Stomach smooth muscle (tissue), 2 donors: Measurements from ENCODE around the gene PAK6.

Experiments used
- H3K27ac ChIP-seq: one replicate; pipeline ENCODE4 v1.7.0; 2013; ENCODE audit warnings: mild to moderate bottlenecking, low read length, inconsistent platforms
- H3K27me3 ChIP-seq, 2 donors: one replicate each; pipeline ENCODE4 v1.7.0; 2013; ENCODE audit warnings: low read length in 2 of 2; ENCODE audit not compliant: insufficient read depth in 2 of 2, control insufficient read depth in 1 of 2
- H3K36me3 ChIP-seq, 2 donors: one replicate each; pipeline ENCODE4 v1.7.0; 2013; ENCODE audit warnings: low read length in 2 of 2; ENCODE audit not compliant: control insufficient read depth in 2 of 2, insufficient read depth in 2 of 2
- H3K4me1 ChIP-seq: one replicate; pipeline ENCODE4 v1.7.0; 2013; ENCODE audit warnings: low read length; ENCODE audit not compliant: control insufficient read depth, insufficient read depth
- H3K4me3 ChIP-seq, 2 donors: one replicate each; pipeline ENCODE4 v1.7.0; 2013; ENCODE audit warnings: low read length in 2 of 2
- H3K9ac ChIP-seq, 2 donors: one replicate each; pipeline ENCODE4 v1.7.0; 2013; ENCODE audit warnings: low read length in 2 of 2, mild to moderate bottlenecking in 1 of 2
- H3K9me3 ChIP-seq, 2 donors: one replicate each; pipeline ENCODE4 v1.7.0; 2013; ENCODE audit warnings: low read length in 2 of 2; ENCODE audit not compliant: control insufficient read depth in 2 of 2
- donor health status: healthy.
- donor health status: Pancreatic carcinoma.

PAK6 gene

DNA sequence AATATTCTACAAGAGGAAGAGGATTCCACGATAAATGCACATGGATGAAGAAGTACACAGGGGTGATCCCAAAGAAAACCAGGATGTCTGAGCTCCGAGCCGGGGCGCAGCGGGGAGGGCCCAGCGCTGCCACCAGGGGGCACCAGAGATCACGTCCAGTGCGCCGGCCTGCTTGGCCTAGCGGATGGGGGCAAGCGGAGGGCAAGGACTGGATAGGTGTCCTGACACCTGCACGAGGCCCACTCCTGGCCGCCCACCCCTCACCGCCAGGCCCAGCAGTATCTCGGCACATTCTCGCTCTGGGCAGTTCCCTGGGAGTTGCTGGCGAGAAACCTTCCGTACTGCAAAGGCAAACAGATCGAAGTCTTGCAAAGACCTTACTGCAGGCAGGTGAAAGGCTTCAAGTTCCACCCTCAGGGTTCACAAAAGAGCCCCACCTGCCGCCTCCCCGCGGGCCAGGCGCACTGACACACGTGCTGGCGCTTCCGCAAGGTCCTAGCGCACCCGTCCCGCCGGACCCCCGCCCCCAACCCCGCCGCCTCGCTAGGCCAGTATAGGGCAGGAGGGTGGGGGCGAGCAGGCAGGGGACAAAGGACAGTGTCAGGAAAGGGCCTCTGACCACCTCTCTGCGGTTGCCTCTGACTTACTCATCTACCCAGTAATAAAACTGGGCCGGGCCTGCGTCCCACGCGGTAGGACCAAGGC lies 40.7 kb downstream of the PAK6 start:
- H3K4me1 ChIP-seq: peaks cover 37% of the 10 kb centered on the region
- H3K9me3 ChIP-seq: no peaks in the 10 kb centered on the region
- H3K9ac ChIP-seq: no peak overlapping the region
- peaks cover 12 to 49% of the 10 kb centered on the region in 2 donors for H3K27me3 ChIP-seq
- H3K4me3 ChIP-seq: peak overlapping the region in 1 of 2 donors; percentile 29
- no peak overlapping the region for H3K27ac ChIP-seq
- no peaks in the 10 kb centered on the region for H3K36me3 ChIP-seq

DNA sequence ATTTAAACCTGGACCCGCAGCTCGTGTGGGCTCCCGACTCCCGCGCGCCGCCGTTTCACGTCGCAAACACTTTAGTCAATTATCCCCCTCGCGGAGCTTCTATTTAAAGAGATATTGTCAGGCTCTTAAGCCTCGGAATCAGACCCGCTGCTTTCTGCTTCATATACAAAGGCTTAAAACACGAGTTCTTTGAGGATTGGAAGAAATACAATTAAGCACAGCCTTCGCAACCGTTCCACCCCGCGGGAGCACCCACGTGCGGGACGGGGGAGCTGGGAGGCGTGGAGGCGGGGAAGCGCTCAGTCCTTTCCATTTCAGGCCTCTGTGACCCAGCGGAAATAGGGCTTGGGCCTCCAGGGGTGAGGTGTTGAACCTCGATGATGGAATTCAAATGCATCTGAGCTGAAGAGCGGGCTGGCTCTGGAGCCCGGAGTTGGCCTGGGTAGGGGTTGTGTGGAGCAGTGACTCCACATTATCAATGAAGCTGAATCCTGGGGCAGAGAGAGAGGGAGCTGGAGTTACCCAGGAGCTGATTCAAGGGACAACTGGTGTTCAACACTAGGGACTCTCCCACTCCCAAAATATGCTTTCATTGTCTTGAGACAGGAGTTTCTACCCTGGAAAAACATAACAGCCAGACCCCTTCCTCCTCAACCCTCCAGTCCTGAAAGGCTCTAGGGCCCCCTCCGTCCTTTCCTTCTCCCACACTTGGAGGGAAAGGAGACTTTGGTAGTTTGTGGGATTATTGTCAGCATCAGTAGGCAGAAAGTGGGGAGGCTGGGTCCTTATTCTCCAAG lies 41.6 kb downstream of the PAK6 start:
- no peaks in the 10 kb centered on the region for H3K9me3 ChIP-seq
- H3K36me3 ChIP-seq: no peaks in the 10 kb centered on the region
- peaks cover 44% of the 10 kb centered on the region for H3K4me1 ChIP-seq
- no peak overlapping the region for H3K27ac ChIP-seq
- H3K9ac ChIP-seq: no peak overlapping the region
- no peak overlapping the region for H3K4me3 ChIP-seq
- peaks cover 12 to 49% of the 10 kb centered on the region in 2 donors for H3K27me3 ChIP-seq

DNA sequence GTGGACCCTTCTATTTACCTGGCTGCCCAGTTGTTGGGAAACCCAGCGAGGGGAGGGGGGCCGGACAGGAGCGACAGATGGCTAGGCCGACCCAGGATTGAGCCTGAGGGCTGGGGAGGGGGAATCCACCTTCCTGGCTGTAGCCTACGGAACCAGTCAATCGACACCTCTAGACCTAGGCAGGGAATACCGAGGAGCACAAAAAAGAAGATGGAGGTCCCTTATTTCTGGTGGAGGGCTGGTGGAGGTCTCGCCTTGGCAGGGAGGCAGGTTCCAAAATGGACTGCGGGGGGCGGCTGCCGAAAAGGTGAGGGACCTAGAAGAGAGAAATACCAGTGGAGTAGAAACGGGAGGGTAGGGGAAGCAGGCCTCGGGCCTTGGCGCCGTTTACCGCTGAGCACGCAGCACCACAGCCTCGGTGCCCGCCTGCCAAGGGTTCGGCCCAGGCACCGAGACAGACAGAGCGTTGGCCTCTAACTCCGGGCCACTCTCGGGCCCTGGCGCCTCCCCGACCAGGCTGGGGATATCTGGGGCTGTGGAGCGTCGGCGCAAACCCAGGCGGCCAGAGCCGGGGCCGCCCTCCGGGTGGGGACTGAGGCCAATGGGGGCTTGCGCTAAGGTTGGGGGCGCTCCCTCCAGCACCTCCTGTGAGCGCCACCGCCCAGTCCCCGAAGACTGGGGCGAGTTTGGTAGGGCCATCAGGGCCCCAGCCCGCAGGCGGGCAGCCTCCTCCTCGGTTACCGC lies 42.4 kb downstream of the PAK6 start:
- H3K27me3 ChIP-seq: peaks cover 12 to 49% of the 10 kb centered on the region in 2 donors
- peaks cover 51% of the 10 kb centered on the region for H3K4me1 ChIP-seq
- no peak overlapping the region for H3K27ac ChIP-seq
- H3K9me3 ChIP-seq: no peaks in the 10 kb centered on the region
- no peak overlapping the region for H3K9ac ChIP-seq
- H3K36me3 ChIP-seq: no peaks in the 10 kb centered on the region
- no peak overlapping the region for H3K4me3 ChIP-seq

DNA sequence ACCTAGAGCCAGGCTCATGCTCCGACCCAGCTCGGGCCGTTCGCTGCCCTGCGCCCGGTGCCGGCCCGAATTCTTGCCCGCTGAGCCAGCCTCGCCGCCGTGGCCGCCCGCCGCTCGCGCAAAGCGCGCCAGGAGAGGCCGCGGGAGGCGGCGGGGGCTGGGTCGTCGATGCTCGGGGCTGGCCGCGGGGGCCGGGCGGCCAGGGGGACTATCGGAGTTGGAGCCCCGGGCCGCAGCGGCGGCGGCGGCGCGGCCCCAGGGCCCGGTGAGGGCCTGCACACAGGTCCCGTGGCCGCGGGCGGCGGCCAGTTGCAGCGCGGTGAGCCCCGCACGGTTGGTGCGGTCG lies 42.9 kb downstream of the PAK6 start:
- Histone ChIP-seq H3K9ac (no peak overlapping the region), H3K4me3 (peak overlapping the region; percentile 53 to 74), H3K27ac (no peak overlapping the region), H3K9me3 (no peaks in the 10 kb centered on the region), H3K36me3 (no peaks in the 10 kb centered on the region), H3K4me1 (peaks cover 55% of the 10 kb centered on the region), H3K27me3 (peaks cover 12 to 49% of the 10 kb centered on the region in 2 donors)

DNA sequence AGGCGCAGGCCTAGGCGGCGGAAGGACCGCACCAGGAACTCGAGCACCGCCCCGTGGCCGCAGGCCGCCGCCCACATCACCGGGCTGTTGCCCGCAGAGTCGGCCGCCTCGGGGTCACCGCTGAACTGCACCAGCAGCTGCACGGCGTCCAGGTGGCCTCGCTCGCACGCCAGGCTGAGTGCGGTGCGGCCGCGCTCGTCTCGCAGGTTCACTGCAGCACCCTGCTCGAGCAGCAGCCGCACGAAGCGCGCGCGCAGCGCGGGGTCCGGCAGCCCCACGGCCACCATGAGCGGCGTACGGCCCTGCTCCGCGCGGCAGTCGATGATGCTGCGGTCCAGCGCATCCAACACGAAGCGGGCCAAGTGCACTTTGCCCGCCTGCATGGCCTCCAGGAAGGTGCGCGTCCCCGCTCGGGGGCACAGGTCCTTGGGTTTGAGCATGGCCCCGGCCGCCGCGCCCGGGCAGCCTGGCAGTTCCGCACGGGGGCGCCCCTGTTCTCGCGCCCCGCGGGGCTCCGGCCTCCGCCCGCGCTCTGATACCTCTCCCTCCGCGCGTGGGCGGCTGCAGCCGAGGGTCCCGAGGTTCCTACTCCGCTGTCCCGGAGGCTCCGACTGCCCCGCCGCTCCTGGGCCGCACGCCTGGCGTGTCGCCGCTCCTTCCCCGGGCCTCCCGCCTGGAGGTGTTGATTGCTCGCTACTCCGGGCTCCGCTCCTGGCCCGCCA lies 43.4 kb downstream of the PAK6 start:
- H3K4me3 ChIP-seq: peak overlapping the region; percentile 53 to 74
- H3K9me3 ChIP-seq: no peaks in the 10 kb centered on the region
- H3K9ac ChIP-seq: no peak overlapping the region
- H3K4me1 ChIP-seq: peaks cover 55% of the 10 kb centered on the region
- no peak overlapping the region for H3K27ac ChIP-seq
- peaks cover 12 to 49% of the 10 kb centered on the region in 2 donors for H3K27me3 ChIP-seq
- H3K36me3 ChIP-seq: no peaks in the 10 kb centered on the region

DNA sequence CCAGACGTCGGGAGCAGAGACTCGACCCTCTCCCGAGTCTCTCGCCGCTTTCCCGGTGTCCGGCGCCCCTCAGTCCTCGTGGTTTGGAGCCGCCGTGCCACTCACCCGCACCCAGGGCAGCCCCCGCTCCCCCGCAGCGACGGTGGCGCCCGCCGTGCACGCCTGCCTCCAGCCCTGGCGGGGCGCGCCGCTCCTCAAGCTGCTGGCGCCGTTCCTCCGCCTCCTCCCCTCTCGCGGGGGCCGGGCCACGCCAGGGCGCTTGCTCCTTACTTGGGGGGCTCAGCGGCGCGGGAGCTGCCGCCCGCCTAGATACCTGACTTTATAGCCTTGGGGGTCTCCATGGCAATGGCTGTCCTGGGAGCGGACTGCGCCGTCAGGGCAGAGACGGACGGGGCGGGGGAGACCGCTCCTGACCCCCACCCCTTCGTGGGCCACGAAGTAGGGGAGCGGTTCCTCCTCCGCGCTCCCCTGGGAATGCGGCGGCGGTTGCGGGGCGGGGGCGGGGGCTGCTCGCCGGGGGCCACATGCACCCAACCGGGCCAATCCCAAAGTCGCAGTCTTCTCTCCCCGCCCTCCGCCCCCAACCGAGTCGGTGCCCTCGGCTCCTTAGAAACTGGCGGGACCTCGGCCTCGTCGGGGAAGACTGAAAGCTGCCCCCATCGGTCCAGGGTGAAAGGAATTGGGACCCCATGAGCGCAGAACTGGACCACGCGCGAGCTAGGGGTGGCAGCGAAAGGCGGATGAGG lies 44.2 kb downstream of the PAK6 start, which contains the start of gene ANKRD63:
Gene ANKRD63 (minus strand): TSS at position 196 of the 746 bp plus-strand sequence. CDS start 478 bp downstream, outside the sequence.
- H3K9ac ChIP-seq: no peak within 1 kb of the TSS
- H3K27me3 ChIP-seq: peaks cover 12 to 46% of the 10 kb centered on the region in 2 donors
- H3K36me3 ChIP-seq: no peaks in the 10 kb centered on the region
- H3K4me3 ChIP-seq: peak within 1 kb of the TSS; percentile 53 to 74
- peaks cover 55% of the 10 kb centered on the region for H3K4me1 ChIP-seq
- no peak within 1 kb of the TSS for H3K27ac ChIP-seq
- H3K9me3 ChIP-seq: no peaks in the 10 kb centered on the region

DNA sequence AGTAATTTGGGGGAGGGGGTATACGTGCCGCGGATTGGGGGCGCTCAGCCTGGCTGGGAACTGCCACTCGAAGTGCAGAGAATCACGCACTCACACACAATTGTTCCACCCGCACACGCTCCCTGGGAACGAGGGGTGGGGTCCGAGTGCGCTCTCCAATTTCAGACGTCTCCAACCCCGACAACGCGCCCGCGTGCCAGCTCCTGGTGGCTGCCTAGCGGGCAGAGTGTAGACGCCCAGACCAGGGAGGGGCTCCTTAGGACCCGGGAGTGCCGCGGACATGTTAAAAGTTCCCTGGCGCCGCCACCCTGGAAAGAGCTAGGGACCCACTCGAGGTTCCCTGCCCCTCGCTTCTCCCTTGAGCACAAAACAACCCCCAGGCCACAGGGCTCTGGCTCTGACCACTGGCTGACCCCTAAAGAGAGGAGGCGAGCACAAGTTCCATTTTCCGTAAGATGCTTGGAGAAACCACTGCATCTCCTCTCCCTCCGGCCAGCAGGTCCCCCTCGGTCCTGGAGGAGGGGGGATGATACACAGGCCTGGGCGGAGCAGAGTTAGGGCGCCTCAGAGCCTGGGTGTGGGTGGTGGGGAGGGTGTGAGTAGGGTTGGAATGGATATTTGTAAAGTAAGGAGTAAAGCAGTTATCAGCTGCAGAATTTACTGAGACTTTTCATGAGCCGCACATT lies 44.9 kb downstream of the PAK6 start:
- H3K9me3 ChIP-seq: no peaks in the 10 kb centered on the region
- no peak overlapping the region for H3K27ac ChIP-seq
- H3K36me3 ChIP-seq: no peaks in the 10 kb centered on the region
- H3K4me3 ChIP-seq: no peak overlapping the region
- peaks cover 59% of the 10 kb centered on the region for H3K4me1 ChIP-seq
- H3K9ac ChIP-seq: no peak overlapping the region
- H3K27me3 ChIP-seq: peaks cover 10 to 45% of the 10 kb centered on the region in 2 donors

DNA sequence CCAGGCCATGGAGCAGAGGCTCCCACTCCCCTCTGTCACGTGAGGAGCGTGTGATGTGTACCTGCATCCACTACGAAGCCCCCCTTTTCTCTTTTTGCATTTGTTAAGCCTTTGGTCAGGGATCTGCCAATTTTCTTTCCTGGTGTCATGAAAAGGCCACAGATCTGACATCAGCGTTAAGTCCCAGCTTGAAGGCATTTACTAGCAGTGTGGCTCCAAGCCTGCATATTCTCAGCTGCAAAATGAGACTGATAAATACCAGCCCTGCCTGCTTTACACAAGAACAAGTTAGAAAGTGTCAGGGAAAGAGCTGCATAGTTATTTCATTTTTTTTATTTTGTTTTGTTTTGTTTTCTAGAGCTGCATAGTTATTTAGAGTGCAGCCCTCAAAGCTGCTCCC lies 46.3 kb downstream of the PAK6 start:
- no peaks in the 10 kb centered on the region for H3K36me3 ChIP-seq
- H3K27ac ChIP-seq: peak overlapping the region; percentile 62
- no peak overlapping the region for H3K4me3 ChIP-seq
- H3K9me3 ChIP-seq: no peaks in the 10 kb centered on the region
- peak overlapping the region in 1 of 2 donors; percentile 21 for H3K9ac ChIP-seq
- H3K27me3 ChIP-seq: peaks cover 10 to 33% of the 10 kb centered on the region in 2 donors
- H3K4me1 ChIP-seq: peaks cover 60% of the 10 kb centered on the region

DNA sequence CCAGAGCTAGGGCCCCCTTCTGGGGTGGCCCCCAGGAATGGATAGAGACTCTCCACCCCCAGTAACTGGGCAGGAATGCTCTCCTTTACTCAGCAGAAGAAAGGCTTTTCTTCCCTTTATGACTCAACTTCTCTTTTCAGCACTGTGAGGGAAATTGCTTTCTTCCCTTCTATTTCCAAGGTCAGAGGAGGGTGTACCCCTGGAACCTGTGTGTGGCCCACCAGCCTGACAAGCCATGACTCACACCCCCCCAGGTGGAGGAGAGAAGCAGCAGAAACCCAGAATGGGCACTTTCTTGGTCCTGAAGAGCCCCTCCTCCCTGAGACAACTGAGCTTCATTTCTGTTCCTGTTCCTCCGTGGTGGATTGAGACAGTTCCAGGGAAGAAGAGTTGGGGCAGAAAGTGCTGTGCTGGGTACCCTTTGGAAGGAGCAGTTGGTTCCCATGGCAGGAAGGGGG lies 46.7 kb downstream of the PAK6 start:
- Histone ChIP-seq H3K27ac (peak overlapping the region; percentile 62), H3K36me3 (no peaks in the 10 kb centered on the region), H3K9ac (no peak overlapping the region), H3K4me3 (no peak overlapping the region), H3K9me3 (no peaks in the 10 kb centered on the region), H3K27me3 (peaks cover 8 to 29% of the 10 kb centered on the region in 2 donors), H3K4me1 (peaks cover 60% of the 10 kb centered on the region)
